A549 (cell line): ENCODE results near the gene HMCN1. TPM values are rescaled to one million over a fixed set of nuclear protein-coding genes. Genes with fewer than 3 reads are reported as not detected.
A peak's percentile ranks its signal among the peaks of the same experiment; 100 is the strongest.

Source experiments
- ATAC-seq, 2 experiments: fragments of 200-7000 bp in 1 of 2; fragments of >200 bp in 1 of 2; cut with Nextera tagmentation in 1 of 2; cut with Tn5 transposase in 1 of 2; 3 replicates each; pipeline versions ENCODE4 v1.8.0 to v1.9.1; 2018 to 2020; ENCODE audit warnings: mild to moderate bottlenecking in 1 of 2, moderate library complexity in 1 of 2
- CTCF ChIA-PET: fragments of 300-600 bp; sonication (Branson Sonifier 250); formaldehyde crosslinking; extraction: SDS; loops from one replicate; lab custom pipeline; 2021; ENCODE audit warnings: antibody characterized with exemption, inconsistent platforms; lab: Yijun Ruan, JAX
- POLR2A ChIA-PET: fragments of 350-600 bp; formaldehyde crosslinking; extraction: SDS; loops from one replicate; lab custom pipeline; 2021; ENCODE audit warnings: antibody characterized with exemption, inconsistent platforms; lab: Yijun Ruan, JAX
- DNase-seq, 2 experiments: peaks; one replicate each; pipeline versions ENCODE4 v3.0.0 to v3.0.0-alpha.2; 2011 to 2016; ENCODE audit warnings: low read depth in 1 of 2, low spot score in 1 of 2
- FAIRE-seq: peaks from 2 replicates; lab custom pipeline; 2011; peaks lifted over from hg19 to GRCh38; lab: Jason Lieb, UNC
- H3K27ac ChIP-seq, 2 experiments: fragments of >200 bp; sonication (Bioruptor Twin); formaldehyde crosslinking; 3 replicates each; pipeline ENCODE4 v1.5.1; 2016 to 2017
- H3K4me1 ChIP-seq: fragments of >200 bp; sonication (Bioruptor Twin); formaldehyde crosslinking; 3 replicates; pipeline ENCODE4 v1.6.1; 2016
- H3K4me2 ChIP-seq: fragments of >200 bp; sonication (Bioruptor Twin); formaldehyde crosslinking; 3 replicates; pipeline ENCODE4 v1.6.1; 2016
- H3K4me3 ChIP-seq: fragments of >200 bp; sonication (Bioruptor Twin); formaldehyde crosslinking; 3 replicates; pipeline ENCODE4 v1.5.1; 2016
- H3K9me3 ChIP-seq: fragments of >200 bp; sonication (Bioruptor Twin); formaldehyde crosslinking; 3 replicates; pipeline ENCODE4 v1.6.1; 2016
- CBX2 ChIP-seq: fragments of 200-600 bp; sonication (generic); IDR thresholded peaks from 2 replicates; pipeline ENCODE4 v1.6.1; 2016; ENCODE audit warnings: low read depth, mild to moderate bottlenecking, borderline replicate concordance
- CBX8 ChIP-seq: fragments of 200-600 bp; sonication (generic); IDR thresholded peaks from 2 replicates; pipeline ENCODE4 v1.6.1; 2016
- CEBPB ChIP-seq, 2 experiments: fragments of >200 bp in 1 of 2; sonication (Bioruptor Twin) in 1 of 2; formaldehyde crosslinking in 1 of 2; IDR thresholded peaks; 2 replicates each; pipeline ENCODE4 v1.6.1; 2012 to 2016
- CHD2 ChIP-seq: fragments of 150-350 bp; IDR thresholded peaks from 2 replicates; pipeline ENCODE4 v1.6.1; 2014; ENCODE audit warnings: low read length; ENCODE audit not compliant: partially characterized antibody
- EP300 ChIP-seq, 2 experiments: fragments of >200 bp; sonication (Bioruptor Twin); formaldehyde crosslinking; IDR thresholded peaks; 2 replicates in 1 of 2; 3 replicates in 1 of 2; pipeline ENCODE4 v1.6.1; 2016 to 2017
- FOSL2 ChIP-seq, 2 experiments: fragments of 450-650 bp in 1 of 2; fragments of >200 bp in 1 of 2; sonication (Bioruptor Twin) in 1 of 2; formaldehyde crosslinking; IDR thresholded peaks; 2 replicates each; pipeline versions ENCODE4 v1.5.0 to v1.6.1; 2016 to 2020; ENCODE audit warnings: mild to moderate bottlenecking in 1 of 2, moderate library complexity in 1 of 2
- HOXA7 ChIP-seq: fragments of 250-450 bp; sonication (Bioruptor Pico); IDR thresholded peaks from 2 replicates; pipeline ENCODE4 v1.5.0; 2020; ENCODE audit warnings: mild to moderate bottlenecking, moderate library complexity
- HOXB13 ChIP-seq: fragments of 250-450 bp; sonication (Bioruptor Pico); IDR thresholded peaks from 2 replicates; pipeline ENCODE4 v1.5.0; 2020; ENCODE audit warnings: low read depth, mild to moderate bottlenecking, moderate library complexity
- JUN ChIP-seq, 2 experiments: fragments of >200 bp; sonication (Bioruptor Twin); formaldehyde crosslinking; IDR thresholded peaks; 2 replicates in 1 of 2; 3 replicates in 1 of 2; pipeline ENCODE4 v1.6.1; 2016 to 2017
- KDM1A ChIP-seq: fragments of 200-600 bp; sonication (generic); IDR thresholded peaks from 2 replicates; pipeline ENCODE4 v1.6.1; 2016; ENCODE audit warnings: low read depth, mild to moderate bottlenecking
- MAFK ChIP-seq: fragments of 450-650 bp; IDR thresholded peaks from 2 replicates; pipeline ENCODE4 v1.6.1; 2014; ENCODE audit not compliant: partially characterized antibody
- NPAS2 ChIP-seq: fragments of 250-450 bp; sonication (Bioruptor Pico); IDR thresholded peaks from 2 replicates; pipeline ENCODE4 v1.8.0; 2022; ENCODE audit warnings: mild to moderate bottlenecking, moderate library complexity, borderline replicate concordance
- PHF8 ChIP-seq: fragments of 200-600 bp; sonication (generic); IDR thresholded peaks from 2 replicates; pipeline ENCODE4 v1.6.1; 2016; ENCODE audit warnings: low read depth, mild to moderate bottlenecking, antibody characterized with exemption, moderate library complexity, borderline replicate concordance
- POLR2A ChIP-seq: IDR thresholded peaks from 2 replicates; pipeline ENCODE4 v1.6.1; 2012; ENCODE audit warnings: mild to moderate bottlenecking, low read length
- RAD21 ChIP-seq, 2 experiments: fragments of >200 bp in 1 of 2; sonication (Bioruptor Twin) in 1 of 2; formaldehyde crosslinking in 1 of 2; IDR thresholded peaks in 1 of 2; conservative IDR thresholded peaks in 1 of 2; 2 replicates in 1 of 2; 3 replicates in 1 of 2; pipeline ENCODE4 v1.6.1; 2012 to 2018; ENCODE audit warnings: inconsistent platforms in 1 of 2
- SMC3 ChIP-seq: fragments of >200 bp; sonication (Bioruptor Twin); formaldehyde crosslinking; IDR thresholded peaks from 3 replicates; pipeline ENCODE4 v1.6.1; 2018; ENCODE audit warnings: inconsistent platforms
- ZFP36 ChIP-seq: fragments of 450-650 bp; IDR thresholded peaks from 2 replicates; pipeline ENCODE4 v1.6.1; 2014; ENCODE audit warnings: borderline replicate concordance; ENCODE audit not compliant: partially characterized antibody
- ZSCAN20 ChIP-seq: fragments of 250-450 bp; sonication (Bioruptor Pico); IDR thresholded peaks from 2 replicates; pipeline ENCODE4 v1.8.0; 2022; ENCODE audit warnings: mild to moderate bottlenecking, moderate library complexity
- WGBS: methylation state at CpG from one replicate; pipeline ENCODE4 v1.1.6; 2017; ENCODE audit errors: missing lambda C conversion rate; 5-methylcytosine and 5-hydroxymethylcytosine counted together
- polyA plus RNA-seq, 4 experiments: library from polyadenylated mRNA; depleted of rRNA in 3 of 4; stranded (reverse); fragments of >200 nt; fragmentation: RNase III in 1 of 4; extraction: RNeasy Plus Mini Kit Qiagen cat#74134 plus additional on column Dnase treatment in 1 of 4; gene quantifications; 2 replicates in 3 of 4; 3 replicates in 1 of 4; pipeline ENCODE4 v1.2.3, GENCODE V29; 2011 to 2017
- TF ChIP-seq, protein P1 (sequence below): fragments of 250-450 bp; sonication (Bioruptor Pico); IDR thresholded peaks from 2 replicates; pipeline ENCODE4 v1.5.0; 2021; ENCODE audit warnings: mild to moderate bottlenecking, moderate library complexity, borderline replicate concordance
- TF ChIP-seq, protein P2 (sequence below): IDR thresholded peaks from 2 replicates; pipeline ENCODE4 v1.6.1; 2012; ENCODE audit warnings: low read depth, borderline replicate concordance
- TF ChIP-seq, protein P3 (sequence below): IDR thresholded peaks from 2 replicates; pipeline ENCODE4 v1.6.1; 2012
- TF ChIP-seq, protein P4 (sequence below): fragments of 150-350 bp; IDR thresholded peaks from 2 replicates; pipeline ENCODE4 v1.6.1; 2014; ENCODE audit warnings: low read depth, mild to moderate bottlenecking, low read length

Gene HMCN1
- polyA plus RNA-seq, 2 of the 4 experiments (the other 2 are of a cell fraction), result 0.03 to 0.06 TPM

DNA sequence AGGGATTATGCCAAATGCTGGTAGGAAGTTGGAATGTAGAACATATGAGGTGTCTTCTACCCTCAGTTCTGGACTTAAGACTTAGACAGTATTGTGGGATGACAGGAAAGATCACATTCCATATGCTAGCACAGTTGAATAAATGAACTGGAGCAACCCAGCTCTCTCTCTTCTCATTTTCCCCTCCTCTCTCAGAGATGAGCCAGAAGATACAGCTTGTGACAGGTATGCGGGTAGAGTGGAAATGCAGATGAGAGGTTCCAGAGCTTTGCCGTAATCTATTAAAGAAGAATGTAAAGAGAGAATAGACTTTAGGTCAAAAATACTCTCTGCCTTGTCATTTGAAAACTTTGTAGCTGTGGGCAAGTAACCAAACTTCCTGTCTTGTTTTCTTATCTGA is 32.5 kb upstream of the HMCN1 start (continued):
- TF ChIP-seq, protein P1, sequence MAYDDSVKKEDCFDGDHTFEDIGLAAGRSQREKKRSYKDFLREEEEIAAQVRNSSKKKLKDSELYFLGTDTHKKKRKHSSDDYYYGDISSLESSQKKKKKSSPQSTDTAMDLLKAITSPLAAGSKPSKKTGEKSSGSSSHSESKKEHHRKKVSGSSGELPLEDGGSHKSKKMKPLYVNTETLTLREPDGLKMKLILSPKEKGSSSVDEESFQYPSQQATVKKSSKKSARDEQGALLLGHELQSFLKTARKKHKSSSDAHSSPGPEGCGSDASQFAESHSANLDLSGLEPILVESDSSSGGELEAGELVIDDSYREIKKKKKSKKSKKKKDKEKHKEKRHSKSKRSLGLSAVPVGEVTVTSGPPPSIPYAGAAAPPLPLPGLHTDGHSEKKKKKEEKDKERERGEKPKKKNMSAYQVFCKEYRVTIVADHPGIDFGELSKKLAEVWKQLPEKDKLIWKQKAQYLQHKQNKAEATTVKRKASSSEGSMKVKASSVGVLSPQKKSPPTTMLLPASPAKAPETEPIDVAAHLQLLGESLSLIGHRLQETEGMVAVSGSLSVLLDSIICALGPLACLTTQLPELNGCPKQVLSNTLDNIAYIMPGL (CRISPR knock-in tag), result no peak
- no peak for TF ChIP-seq HOXB13 (CRISPR knock-in tag)
- no peak for TF ChIP-seq ZSCAN20
- TF ChIP-seq CBX8, result no peak
- TF ChIP-seq HOXA7 (CRISPR knock-in tag), result no peak
- TF ChIP-seq, protein P2, sequence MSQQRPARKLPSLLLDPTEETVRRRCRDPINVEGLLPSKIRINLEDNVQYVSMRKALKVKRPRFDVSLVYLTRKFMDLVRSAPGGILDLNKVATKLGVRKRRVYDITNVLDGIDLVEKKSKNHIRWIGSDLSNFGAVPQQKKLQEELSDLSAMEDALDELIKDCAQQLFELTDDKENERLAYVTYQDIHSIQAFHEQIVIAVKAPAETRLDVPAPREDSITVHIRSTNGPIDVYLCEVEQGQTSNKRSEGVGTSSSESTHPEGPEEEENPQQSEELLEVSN, result no peak
- no peak for TF ChIP-seq PHF8

DNA sequence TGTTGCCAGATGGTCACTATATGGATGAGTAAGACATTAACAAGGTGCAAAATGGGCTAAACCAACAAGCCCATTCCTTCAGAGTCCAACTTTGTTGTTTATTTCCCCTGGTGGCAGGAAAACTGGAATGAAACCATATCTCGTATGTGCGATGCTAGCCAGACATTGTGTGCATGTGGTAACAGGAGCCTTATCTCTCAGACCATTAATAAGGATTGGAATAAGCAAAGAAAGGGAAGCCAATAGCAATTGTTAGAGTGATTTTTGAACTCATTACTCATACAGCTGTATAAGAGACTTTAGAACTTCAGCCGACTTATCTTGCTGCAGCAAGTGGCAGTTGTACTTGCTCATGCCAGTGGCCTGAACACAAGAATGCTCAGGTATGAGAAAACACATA is 30.0 kb upstream of the HMCN1 start:
- no peak for FAIRE-seq
- TF ChIP-seq JUN (IDR thresholded peaks at IDR 0.05), result no peak
- TF ChIP-seq HOXA7 (CRISPR knock-in tag), result no peak
- TF ChIP-seq FOSL2 (IDR thresholded peaks at IDR 0.05), result no peak
- TF ChIP-seq FOSL2 (CRISPR knock-in tag; IDR thresholded peaks at IDR 0.05), result no peak
- no peak for TF ChIP-seq EP300 (IDR thresholded peaks at IDR 0.05)
- no peak for TF ChIP-seq RAD21 (conservative IDR thresholded peaks at IDR 0.05 in 1 of 2, IDR thresholded peaks at IDR 0.05 in 1 of 2)
- no peak for TF ChIP-seq ZFP36
- TF ChIP-seq SMC3, result no peak
- no peak for TF ChIP-seq CBX8
- no peak for TF ChIP-seq ZSCAN20
- TF ChIP-seq, protein P3, sequence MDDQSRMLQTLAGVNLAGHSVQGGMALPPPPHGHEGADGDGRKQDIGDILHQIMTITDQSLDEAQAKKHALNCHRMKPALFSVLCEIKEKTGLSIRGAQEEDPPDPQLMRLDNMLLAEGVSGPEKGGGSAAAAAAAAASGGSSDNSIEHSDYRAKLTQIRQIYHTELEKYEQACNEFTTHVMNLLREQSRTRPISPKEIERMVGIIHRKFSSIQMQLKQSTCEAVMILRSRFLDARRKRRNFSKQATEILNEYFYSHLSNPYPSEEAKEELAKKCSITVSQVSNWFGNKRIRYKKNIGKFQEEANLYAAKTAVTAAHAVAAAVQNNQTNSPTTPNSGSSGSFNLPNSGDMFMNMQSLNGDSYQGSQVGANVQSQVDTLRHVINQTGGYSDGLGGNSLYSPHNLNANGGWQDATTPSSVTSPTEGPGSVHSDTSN, result no peak
- TF ChIP-seq CEBPB (IDR thresholded peaks at IDR 0.05), result no peak
- TF ChIP-seq NPAS2 (CRISPR knock-in tag), result no peak
- TF ChIP-seq, protein P4, sequence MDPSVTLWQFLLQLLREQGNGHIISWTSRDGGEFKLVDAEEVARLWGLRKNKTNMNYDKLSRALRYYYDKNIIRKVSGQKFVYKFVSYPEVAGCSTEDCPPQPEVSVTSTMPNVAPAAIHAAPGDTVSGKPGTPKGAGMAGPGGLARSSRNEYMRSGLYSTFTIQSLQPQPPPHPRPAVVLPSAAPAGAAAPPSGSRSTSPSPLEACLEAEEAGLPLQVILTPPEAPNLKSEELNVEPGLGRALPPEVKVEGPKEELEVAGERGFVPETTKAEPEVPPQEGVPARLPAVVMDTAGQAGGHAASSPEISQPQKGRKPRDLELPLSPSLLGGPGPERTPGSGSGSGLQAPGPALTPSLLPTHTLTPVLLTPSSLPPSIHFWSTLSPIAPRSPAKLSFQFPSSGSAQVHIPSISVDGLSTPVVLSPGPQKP, result no peak
- TF ChIP-seq CBX2, result no peak
- TF ChIP-seq POLR2A, result no peak
- TF ChIP-seq, all 56 proteins: peak for 0
- Histone ChIP-seq H3K27ac (no peak overlapping the region), H3K9me3 (no peaks in the 10 kb centered on the region), H3K4me1 (no peaks in the 10 kb centered on the region), H3K4me3 (no peak overlapping the region), H3K4me2 (no peak overlapping the region)
- ATAC-seq, result no peak
- CTCF ChIA-PET, result no interaction called here
- DNase-seq, result no peak
- POLR2A ChIA-PET, result no interaction called here
- 58% methylated on average over 3 of the region's 3 CpGs for WGBS

DNA sequence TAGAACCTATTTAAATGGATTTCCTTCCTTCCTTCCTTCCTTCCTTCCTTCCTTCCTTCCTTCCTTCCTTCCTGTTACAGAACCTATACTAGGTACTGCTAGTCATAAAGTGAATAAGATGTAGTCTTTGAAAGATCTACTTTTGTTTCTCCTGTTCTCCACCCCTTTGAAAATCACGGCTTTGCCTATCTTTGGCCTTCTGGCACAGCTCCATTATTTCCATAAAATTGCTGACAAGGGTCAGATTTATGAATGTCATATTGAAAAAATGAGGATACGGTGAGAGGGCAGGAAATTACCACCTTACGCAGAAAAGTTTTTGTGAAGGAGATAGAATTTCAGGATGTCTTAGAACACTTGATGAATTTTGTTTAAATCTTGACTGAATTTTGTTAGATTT is 18.1 kb upstream of the HMCN1 start:
- no peak for FAIRE-seq
- peak; percentile 72 for TF ChIP-seq MAFK
- TF ChIP-seq CHD2, result no peak
- no peak for TF ChIP-seq KDM1A
- TF ChIP-seq, protein P1 (CRISPR knock-in tag), result no peak
- TF ChIP-seq, all 56 proteins: peak for 1

More for the DNA sequence above, 18.1 kb upstream of the HMCN1 start:
- ChIA-PET CTCF (no interaction called here), POLR2A (no interaction called here)
- Histone ChIP-seq H3K4me1 (peaks cover 8% of the 10 kb centered on the region; the same call in 2 of the 3 replicates), H3K4me2 (no peak overlapping the region), H3K27ac (no peak overlapping the region), H3K4me3 (no peak overlapping the region), H3K9me3 (no peaks in the 10 kb centered on the region)
- ATAC-seq (no peak), DNase-seq (no peak)
- 46% methylated on average over 3 of the region's 3 CpGs for WGBS
